Spleen (tissue), 11 donors: ENCODE results near the gene ZCWPW1. TPM values are rescaled to one million over a fixed set of nuclear protein-coding genes. Genes with fewer than 3 reads are reported as not detected.
A peak's percentile ranks its signal among the peaks of the same experiment; 100 is the strongest.
"Not testable (repeated sequence)": the region's sequence is repeated elsewhere in the genome, so short reads cannot be mapped to it uniquely, and the experiment has no call there.

ENCODE experiments used
- DNase-seq: peaks from one replicate; pipeline ENCODE4 v3.0.0-alpha.2; 2020
- H3K27ac ChIP-seq, 8 donors: fragments of 200-600 bp; sonication (generic) in 7 of 8; 1 replicate in 4 of 8; 2 replicates in 4 of 8; pipeline versions ENCODE4 v1.5.0 to v1.8.0; 2016 to 2021; ENCODE audit warnings: inconsistent platforms in 4 of 8, mild to moderate bottlenecking in 4 of 8, moderate library complexity in 1 of 8
- H3K27me3 ChIP-seq, 7 donors: fragments of 200-600 bp; sonication (generic) in 6 of 7; replicated peaks in 1 of 7; 1 replicate in 4 of 7; 2 replicates in 3 of 7; pipeline versions ENCODE4 v1.5.0 to v1.8.0; 2016 to 2021; ENCODE audit warnings: inconsistent platforms in 3 of 7, mild to moderate bottlenecking in 1 of 7
- H3K36me3 ChIP-seq, 6 donors: fragments of 200-600 bp; sonication (generic) in 5 of 6; 1 replicate in 4 of 6; 2 replicates in 2 of 6; pipeline versions ENCODE4 v1.5.0 to v1.8.0; 2016 to 2021; ENCODE audit warnings: inconsistent platforms in 2 of 6
- H3K4me1 ChIP-seq, 6 donors: fragments of 200-600 bp; sonication (generic) in 5 of 6; 1 replicate in 3 of 6; 2 replicates in 3 of 6; pipeline versions ENCODE4 v1.5.0 to v1.8.0; 2016 to 2021; ENCODE audit warnings: inconsistent platforms in 3 of 6
- H3K4me3 ChIP-seq, 8 donors: fragments of 200-600 bp; sonication (generic) in 7 of 8; 1 replicate in 4 of 8; 2 replicates in 4 of 8; pipeline versions ENCODE4 v1.5.0 to v1.8.0; 2016 to 2021; ENCODE audit warnings: inconsistent platforms in 4 of 8, mild to moderate bottlenecking in 4 of 8, moderate library complexity in 2 of 8
- H3K9me3 ChIP-seq, 8 donors: fragments of 200-600 bp; sonication (generic) in 7 of 8; 1 replicate in 4 of 8; 2 replicates in 4 of 8; pipeline versions ENCODE4 v1.5.0 to v1.8.0; 2016 to 2021; ENCODE audit warnings: inconsistent platforms in 4 of 8
- CTCF ChIP-seq, 11 experiments: fragments of 200-600 bp in 7 of 11; fragments of 450-650 bp in 4 of 11; sonication (generic) in 4 of 11; IDR thresholded peaks in 8 of 11; conservative IDR thresholded peaks in 3 of 11; 1 replicate in 7 of 11; 2 replicates in 4 of 11; pipeline versions ENCODE4 v1.4.0 to v1.8.0; 2016 to 2021; ENCODE audit warnings: antibody characterized with exemption in 11 of 11, inconsistent platforms in 4 of 11, mild to moderate bottlenecking in 1 of 11
- POLR2A ChIP-seq, 3 donors: fragments of 450-650 bp; IDR thresholded peaks; one replicate each; pipeline ENCODE4 v1.5.1; 2017; ENCODE audit warnings: antibody characterized with exemption in 3 of 3, mild to moderate bottlenecking in 1 of 3
- POLR2AphosphoS5 ChIP-seq, 3 donors: sonication (generic); formaldehyde crosslinking; IDR thresholded peaks; one replicate each; pipeline ENCODE4 v1.5.1; 2017; ENCODE audit warnings: antibody characterized with exemption in 3 of 3
- WGBS, 5 donors: extraction: QIAGEN DNeasy Blood & Tissue Kit in 3 of 5; methylation state at CpG; one replicate each; pipeline versions ENCODE4 v1.1.5 to v1.1.7; 2013 to 2018; 5-methylcytosine and 5-hydroxymethylcytosine counted together
- intact Hi-C: fragments of 100-400 bp; cut with DNase I; formaldehyde crosslinking; loops from one replicate; pipeline ENCODE4 v1.15.0; 2023; ENCODE audit warnings: low total_unique reads
- polyA plus RNA-seq, 3 donors: library from polyadenylated mRNA; stranded (reverse); fragments of 200-250 nt; gene quantifications; one replicate each; pipeline ENCODE4 v1.2.1, GENCODE V29; 2013
- total RNA-seq, 7 donors: library from RNA; depleted of rRNA in 3 of 7; stranded (reverse); fragments of >200 nt in 3 of 7; fragmentation: NEBNext Ultra II Directional in 4 of 7; extraction: Animal tissue kit (Norgen Biotek cat#: 25700) in 4 of 7; gene quantifications; one replicate each; pipeline versions ENCODE4 v1.1.0 to v1.2.1, GENCODE V29; 2016 to 2021
- donor health status: healthy with polysubstance abuse.
- donor health status: DM: no; HTN: no; CAD: no; lungs with moderate emphysema.
- donor health status: DM: no; HTN: no; CAD: no.
- donor health status: Bipolar disorder and iron deficiency.
- donor health status: healthy.
- donor health status: DM: no; HTN: no; CAD: no.
- donor health status: DM: yes; HTN: yes; CAD: no.

ZCWPW1 gene
- total and polyA plus RNA-seq, 10 donors: 4.5 to 42.6 (median 6.6) TPM

GRCh38 chr7:100452513-100452912, 24.0 kb upstream of the ZCWPW1 start:
- Histone ChIP-seq H3K36me3 (peaks cover 0 to 15% (median 0%) of the 10 kb centered on the region in 6 donors), H3K4me3 (no peak overlapping the region), H3K9me3 (no peaks in the 10 kb centered on the region), H3K27me3 (no peaks in the 10 kb centered on the region), H3K4me1 (peaks cover 5 to 37% (median 18%) of the 10 kb centered on the region in 6 donors), H3K27ac (no peak overlapping the region)
- 94 to 100% (median 95%) methylated on average over 3 of the region's 3 CpGs for WGBS, 5 donors
- TF ChIP-seq POLR2AphosphoS5 (IDR thresholded peaks at IDR 0.05): no peak
- TF ChIP-seq CTCF (IDR thresholded peaks at IDR 0.05 in 8 of 11, conservative IDR thresholded peaks at IDR 0.05 in 3 of 11): no peak
- no peak for DNase-seq
- intact Hi-C loops: no loop called here

- no peak overlapping the region for H3K27ac ChIP-seq
- no peaks in the 10 kb centered on the region for H3K27me3 ChIP-seq
- DNase-seq: no peak
- intact Hi-C loops: no loop called here
- WGBS, 5 donors: 76 to 93% (median 84%) methylated on average over 12 to 13 of the region's 13 CpGs
- TF ChIP-seq CTCF (IDR thresholded peaks at IDR 0.05 in 8 of 11, conservative IDR thresholded peaks at IDR 0.05 in 3 of 11) (no peak), POLR2AphosphoS5 (IDR thresholded peaks at IDR 0.05) (no peak), POLR2A (IDR thresholded peaks at IDR 0.05) (no peak)
- H3K36me3 ChIP-seq: no peaks in the 10 kb centered on the region
- no peaks in the 10 kb centered on the region for H3K9me3 ChIP-seq
- H3K4me3 ChIP-seq: no peak overlapping the region
- H3K4me1 ChIP-seq: peaks cover 12 to 47% (median 33%) of the 10 kb centered on the region in 6 donors
Measured at GRCh38 chr7:100449190-100449795, 20.8 kb upstream of the ZCWPW1 start.

- WGBS, 5 donors: 93 to 99% (median 98%) methylated on average over 8 of the region's 8 CpGs
- H3K9me3 ChIP-seq, H3K36me3 ChIP-seq, intact Hi-C loops, H3K27ac ChIP-seq, H3K4me3 ChIP-seq, H3K27me3 ChIP-seq: not testable (repeated sequence)
- peak; percentile 16 for DNase-seq
- peaks cover 12 to 54% (median 37%) of the 10 kb centered on the region in 6 donors for H3K4me1 ChIP-seq
Measured at GRCh38 chr7:100447363-100447762, 18.9 kb upstream of the ZCWPW1 start.

GRCh38 chr7:100446040-100446439, 17.5 kb upstream of the ZCWPW1 start:
- Histone ChIP-seq H3K36me3 (no peaks in the 10 kb centered on the region), H3K27me3 (no peaks in the 10 kb centered on the region)
- 71 to 81% (median 72%) methylated on average over 2 of the region's 2 CpGs for WGBS, 5 donors

More at GRCh38 chr7:100446040-100446439, 17.5 kb upstream of the ZCWPW1 start:
- Histone ChIP-seq H3K4me1 (peaks cover 12 to 64% (median 37%) of the 10 kb centered on the region in 6 donors), H3K4me3 (no peak overlapping the region), H3K27ac (peak overlapping the region in 7 of 8 donors; percentile 22 to 100 (median 80)), H3K9me3 (no peaks in the 10 kb centered on the region)
- no peak for DNase-seq
- no peak for TF ChIP-seq POLR2A (IDR thresholded peaks at IDR 0.05)
- no peak for TF ChIP-seq CTCF (IDR thresholded peaks at IDR 0.05 in 8 of 11, conservative IDR thresholded peaks at IDR 0.05 in 3 of 11)
- TF ChIP-seq POLR2AphosphoS5 (IDR thresholded peaks at IDR 0.05): no peak
- intact Hi-C loops: no loop called here
